ENCODE results near the gene BCL3.
A peak's percentile ranks its signal among the peaks of the same experiment; 100 is the strongest.

The BCL3 gene

GRCh38 chr19:44722131-44723121 lies 26.1 kb upstream of the BCL3 start:
- DNase-seq, result no peak

- DNase-seq, result no peak
Measured at GRCh38 chr19:44723299-44723951, 25.1 kb upstream of the BCL3 start.

DNA sequence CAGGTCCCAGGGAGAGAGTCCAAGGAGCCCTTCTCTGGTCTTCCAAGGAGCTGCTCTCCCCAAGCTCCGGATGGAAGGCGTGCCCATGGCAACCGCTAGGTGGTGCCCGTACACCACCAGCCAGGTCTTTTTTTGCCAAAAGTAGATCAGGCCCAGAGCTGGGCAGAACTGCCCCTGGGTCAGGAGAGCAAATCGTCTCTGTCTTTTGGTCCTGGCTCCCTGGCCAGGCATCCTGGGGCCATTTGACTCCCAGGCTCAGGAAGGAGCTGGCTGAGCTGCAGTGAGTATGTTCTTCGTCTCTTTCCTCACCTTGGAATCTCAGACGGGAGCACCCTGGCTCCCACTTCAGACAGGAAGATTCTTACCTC lies 24.6 kb upstream of the BCL3 start:
- peak; percentile 84 for DNase-seq

DNA sequence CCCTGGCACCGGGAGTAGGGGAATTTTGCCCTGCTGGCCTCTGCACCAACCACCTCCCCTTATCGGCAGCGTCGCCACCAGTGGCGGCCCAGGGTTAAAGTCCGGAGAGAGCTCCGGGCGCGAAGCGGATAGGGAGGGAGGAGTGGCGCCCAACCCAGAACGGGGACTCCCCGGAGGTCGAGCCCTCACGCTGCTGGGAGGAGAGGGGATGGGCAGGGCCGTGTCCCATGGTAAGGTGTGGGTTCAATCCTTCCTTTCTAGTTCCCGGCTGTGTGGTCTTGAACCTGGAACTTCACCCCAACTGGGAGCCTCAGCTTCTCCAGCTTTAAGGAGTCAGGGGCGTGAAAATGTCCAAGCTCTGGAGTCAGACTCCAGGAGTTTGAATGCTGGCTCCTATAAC lies 23.3 kb upstream of the BCL3 start:
- DNase-seq, result no peak

DNA sequence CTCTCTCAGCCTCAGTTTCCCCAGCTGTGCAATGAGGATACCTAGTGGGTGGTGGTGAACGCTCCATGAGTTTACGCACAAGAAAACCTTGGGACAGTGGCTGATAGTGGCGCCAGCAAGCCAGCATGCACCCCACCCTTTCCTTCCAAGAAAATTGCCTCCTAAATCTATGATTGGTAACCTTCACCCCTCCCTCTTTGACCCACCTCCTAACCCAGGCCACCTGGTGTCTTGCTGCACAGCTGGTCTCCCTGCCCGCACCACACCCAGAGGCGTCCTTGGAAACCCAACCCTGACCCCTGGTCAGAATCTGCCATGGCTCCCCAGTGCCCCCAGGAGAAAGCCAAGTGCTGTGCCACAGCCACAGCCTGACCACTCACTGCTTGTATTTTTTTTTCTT lies 22.8 kb upstream of the BCL3 start:
- DNase-seq, result no peak

DNA sequence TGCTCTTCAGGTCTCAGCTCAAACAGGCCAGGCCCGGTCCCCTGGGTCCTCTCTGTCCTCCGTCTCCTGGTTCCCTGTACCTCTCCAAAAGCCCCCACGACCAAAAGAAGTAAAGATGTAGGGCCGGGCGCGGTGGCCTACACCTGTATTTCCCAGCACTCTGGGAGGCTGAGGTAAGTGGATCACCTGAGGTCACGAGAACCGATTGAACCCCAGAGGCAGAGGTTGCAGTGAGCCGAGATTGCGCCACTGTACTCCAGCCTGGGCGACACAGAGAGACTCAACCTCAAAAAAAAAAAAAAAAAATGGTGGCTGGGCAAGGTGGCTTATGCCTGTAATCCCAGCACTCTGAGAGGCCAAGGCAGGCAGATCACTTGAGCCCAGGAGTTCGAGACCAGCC lies 22.0 kb upstream of the BCL3 start:
- DNase-seq, result no peak

GRCh38 chr19:44728178-44728577 lies 20.3 kb upstream of the BCL3 start:
- DNase-seq, result no peak

- no peak for DNase-seq
Measured at GRCh38 chr19:44729516-44730033, 18.9 kb upstream of the BCL3 start.

GRCh38 chr19:44731081-44731480 lies 17.4 kb upstream of the BCL3 start:
- DNase-seq, result no peak

- no peak for DNase-seq
Measured at GRCh38 chr19:44731622-44732021, 16.9 kb upstream of the BCL3 start.

GRCh38 chr19:44732235-44733014 lies 16.1 kb upstream of the BCL3 start:
- DNase-seq, result no peak

- no peak for DNase-seq
Measured at GRCh38 chr19:44734357-44734756, 14.2 kb upstream of the BCL3 start.

DNA sequence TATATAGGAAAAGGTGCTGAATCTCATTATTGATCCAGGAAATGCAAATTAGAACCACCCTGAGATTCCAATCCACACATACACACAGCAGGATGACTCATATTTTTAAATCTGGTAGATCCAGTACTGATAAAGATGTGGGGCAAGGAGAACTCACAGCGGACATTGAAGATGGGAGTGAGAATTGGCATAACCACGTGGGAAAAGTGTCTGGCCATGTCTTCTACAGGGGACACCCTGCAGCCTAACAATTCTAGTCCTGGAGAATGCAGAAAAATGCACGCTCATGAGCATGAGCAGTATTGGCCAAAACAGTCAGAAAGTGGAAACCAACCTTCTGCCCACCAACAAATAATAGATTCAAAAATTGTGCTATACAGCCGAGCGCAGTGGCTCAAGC lies 13.5 kb upstream of the BCL3 start:
- DNase-seq, result no peak

DNA sequence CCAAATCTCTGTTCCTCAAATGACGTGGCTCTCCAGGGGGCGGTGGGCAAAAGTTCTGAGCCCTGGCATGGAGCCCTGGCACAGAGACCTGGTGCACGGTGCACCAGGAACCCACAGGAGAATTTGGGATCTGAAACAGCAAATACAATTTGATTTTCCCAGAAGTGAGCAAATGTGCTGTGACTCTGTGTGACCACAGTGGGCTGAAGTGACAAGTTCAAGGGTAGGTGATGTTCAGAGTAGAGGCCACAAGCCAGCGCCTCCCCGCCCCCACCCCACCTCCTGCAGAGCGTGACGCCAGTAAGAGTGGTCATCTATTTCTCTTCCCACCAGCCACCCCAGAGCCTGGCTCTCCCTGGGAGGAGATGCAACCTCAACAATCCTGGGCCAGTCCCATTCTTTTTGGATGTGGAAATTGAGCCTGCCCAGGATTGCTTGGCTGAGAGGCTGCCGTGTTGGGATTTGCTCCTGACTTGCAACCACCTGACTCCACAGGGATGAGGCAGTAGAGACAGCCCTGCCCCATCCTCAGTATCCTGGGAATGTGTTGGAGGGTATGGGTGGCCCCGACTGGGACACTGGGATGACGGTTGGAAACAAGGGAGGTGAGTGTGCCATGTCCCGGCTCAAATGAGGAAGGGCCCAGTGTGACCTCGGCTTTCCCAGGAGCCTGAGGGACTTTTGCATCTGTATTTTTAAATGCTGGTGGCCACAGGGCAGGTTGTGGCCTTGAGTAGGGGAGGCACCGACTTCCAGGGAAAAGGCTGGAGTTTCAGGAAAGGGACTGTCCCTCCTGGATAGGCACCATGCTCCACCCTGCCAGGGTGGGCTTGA lies 11.1 kb upstream of the BCL3 start:
- DNase-seq, result no peak

DNA sequence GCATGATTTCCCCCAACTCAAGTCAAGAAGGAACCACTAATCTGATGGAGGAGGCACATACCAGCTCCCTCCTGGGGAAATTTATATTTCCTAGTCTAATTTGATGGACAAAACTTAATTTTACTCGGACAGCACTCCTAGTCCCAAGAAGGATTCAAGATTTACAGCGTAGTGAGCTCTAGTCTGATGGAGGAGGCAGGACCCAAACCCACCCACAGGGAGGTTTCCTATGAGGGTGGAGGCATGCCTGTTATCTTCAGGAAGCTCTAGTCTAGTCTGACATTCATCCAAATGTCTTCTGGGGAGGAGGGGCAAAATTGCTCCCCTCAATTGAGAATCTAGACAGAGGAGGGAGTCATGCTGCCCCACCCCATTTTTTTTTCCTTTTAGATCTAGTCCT lies 10.4 kb upstream of the BCL3 start:
- DNase-seq, result no peak

DNA sequence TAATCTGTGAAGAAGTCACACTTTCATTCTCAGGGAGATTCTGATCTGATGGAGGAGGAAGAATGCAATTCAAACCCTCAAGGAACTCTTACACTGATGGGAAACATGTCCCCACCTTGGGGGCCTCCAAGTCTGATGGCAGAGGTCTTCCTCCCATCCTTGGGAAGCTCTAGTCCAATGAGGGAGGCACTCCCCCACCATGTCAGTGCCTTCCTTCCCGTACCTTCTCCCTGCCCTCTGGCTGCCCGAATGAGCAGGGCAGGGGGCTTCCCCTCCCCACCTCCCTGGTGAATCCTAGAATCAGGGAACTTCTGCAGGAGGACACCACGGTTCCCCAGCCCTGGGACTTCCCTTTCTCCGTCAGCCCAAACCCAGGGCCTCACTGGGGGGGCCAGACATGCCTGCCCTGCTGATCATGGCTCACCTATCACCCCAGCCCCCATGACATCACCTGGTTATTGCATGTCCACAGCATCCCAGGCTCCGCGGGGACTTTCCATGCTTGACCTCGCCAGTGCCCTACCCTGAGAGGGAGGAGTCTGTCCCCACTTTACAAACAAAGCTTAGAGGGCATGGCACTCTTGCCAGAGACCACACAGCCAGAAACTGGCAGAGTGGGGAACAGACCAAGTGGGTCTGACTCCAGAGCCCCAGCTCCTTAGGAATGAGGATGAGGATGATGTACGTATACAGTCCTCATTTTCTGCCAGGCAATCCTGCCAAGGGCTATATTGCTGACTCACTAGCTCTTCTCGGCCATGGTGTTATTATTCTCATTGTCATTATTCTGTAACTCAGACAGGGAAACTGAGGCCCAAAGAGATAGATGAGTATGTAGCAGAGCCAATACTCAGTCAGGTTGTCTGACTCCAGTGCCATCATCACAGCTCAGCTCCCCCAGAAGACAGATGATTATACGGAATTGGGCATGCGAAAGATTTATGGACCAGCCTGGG lies 9.6 kb upstream of the BCL3 start:
- DNase-seq, result no peak

DNA sequence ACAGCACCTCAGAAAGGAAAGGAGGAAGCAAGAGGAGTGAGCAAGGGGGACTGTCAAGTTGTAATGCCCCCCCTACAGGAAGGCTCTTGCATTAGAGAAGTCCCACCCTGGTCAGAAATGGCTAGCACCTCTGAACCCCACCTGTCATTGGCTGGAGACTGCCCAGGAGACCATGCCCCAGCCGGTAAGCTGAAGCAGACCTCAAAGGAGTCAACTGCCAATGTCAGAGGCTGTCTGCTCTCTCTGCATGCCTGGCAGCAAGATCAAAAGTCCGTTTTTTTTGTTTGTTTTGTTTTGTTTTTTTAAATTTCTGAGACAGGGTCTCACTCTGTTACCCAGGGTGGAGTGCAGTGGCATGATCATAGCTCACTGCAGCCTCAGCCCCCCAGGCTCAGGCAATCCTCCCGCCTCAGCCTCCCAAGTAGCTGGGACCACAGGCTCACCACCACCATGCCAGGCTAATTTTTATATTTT lies 8.1 kb upstream of the BCL3 start:
- no peak for DNase-seq

DNA sequence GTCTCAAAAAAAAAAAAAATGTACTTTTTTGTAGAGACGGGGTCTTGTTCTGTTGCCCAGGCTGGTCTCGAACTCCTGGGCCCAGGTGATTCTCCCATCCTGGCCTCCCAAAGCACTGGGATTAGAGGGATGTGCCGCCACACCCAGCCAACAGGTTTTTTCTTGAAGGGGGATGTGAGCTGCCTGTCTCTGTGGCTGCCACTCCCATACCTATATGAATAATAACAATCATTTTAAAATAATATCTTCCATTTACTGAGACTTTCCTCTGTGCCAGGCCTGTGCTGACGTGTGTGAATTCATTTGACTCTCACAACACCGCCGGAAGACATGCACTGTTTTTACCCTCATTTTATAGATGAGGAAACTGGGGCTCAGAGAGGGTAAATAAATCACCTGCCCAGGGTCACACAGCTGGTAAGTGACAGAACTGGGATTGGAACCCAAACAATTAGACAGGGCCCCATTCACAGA lies 7.2 kb upstream of the BCL3 start:
- no peak for DNase-seq

DNA sequence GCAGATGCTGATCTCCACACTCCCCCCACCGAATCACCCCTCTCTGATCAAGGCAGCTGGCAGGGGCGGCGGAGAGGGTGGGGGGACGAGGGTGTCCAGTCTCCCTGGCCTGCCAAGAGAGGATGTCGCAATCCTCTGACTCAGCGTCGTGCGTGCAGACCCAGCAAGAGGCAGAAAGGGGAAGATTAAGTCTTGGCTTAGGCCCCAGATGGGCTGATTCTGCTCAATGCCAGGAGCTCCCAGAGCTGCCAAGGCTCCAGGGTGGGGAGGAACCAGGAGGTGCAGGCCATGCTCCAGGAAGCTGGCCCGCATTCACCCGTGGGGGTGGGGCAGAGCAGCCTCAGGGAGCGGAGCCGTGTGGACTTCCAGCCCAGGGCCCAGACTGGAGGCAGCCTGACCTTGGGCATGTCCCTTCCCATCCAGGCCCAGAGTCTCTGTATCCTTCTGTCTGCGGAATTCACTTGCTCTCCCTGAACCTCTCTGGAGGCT lies 6.6 kb upstream of the BCL3 start:
- DNase-seq, result peak; percentile 57

- DNase-seq, result no peak
Measured at GRCh38 chr19:44742330-44743061, 6.0 kb upstream of the BCL3 start.
